K562 treated with DMSO at 1 percent for 48 hours (cell line): Measurements from ENCODE around the gene APOD. TPM values are rescaled to one million over a fixed set of nuclear protein-coding genes. Genes with fewer than 3 reads are reported as not detected.

Experiments used
- total RNA-seq: library from RNA; unstranded; fragments of 300-600 nt; gene quantifications from 2 replicates; pipeline ENCODE4 v1.2.3, GENCODE V29; 2022; ENCODE audit warnings: low replicate concordance; ENCODE audit errors: extremely low read depth

Gene APOD
- total RNA-seq, result not detected in 2 replicates

GRCh38 chr3:195583831-195584542 is at the start of gene APOD:
Gene APOD (minus strand): TSS chr3:195583940. CDS start chr3:195579461, 4,479 bp downstream.

DNA sequence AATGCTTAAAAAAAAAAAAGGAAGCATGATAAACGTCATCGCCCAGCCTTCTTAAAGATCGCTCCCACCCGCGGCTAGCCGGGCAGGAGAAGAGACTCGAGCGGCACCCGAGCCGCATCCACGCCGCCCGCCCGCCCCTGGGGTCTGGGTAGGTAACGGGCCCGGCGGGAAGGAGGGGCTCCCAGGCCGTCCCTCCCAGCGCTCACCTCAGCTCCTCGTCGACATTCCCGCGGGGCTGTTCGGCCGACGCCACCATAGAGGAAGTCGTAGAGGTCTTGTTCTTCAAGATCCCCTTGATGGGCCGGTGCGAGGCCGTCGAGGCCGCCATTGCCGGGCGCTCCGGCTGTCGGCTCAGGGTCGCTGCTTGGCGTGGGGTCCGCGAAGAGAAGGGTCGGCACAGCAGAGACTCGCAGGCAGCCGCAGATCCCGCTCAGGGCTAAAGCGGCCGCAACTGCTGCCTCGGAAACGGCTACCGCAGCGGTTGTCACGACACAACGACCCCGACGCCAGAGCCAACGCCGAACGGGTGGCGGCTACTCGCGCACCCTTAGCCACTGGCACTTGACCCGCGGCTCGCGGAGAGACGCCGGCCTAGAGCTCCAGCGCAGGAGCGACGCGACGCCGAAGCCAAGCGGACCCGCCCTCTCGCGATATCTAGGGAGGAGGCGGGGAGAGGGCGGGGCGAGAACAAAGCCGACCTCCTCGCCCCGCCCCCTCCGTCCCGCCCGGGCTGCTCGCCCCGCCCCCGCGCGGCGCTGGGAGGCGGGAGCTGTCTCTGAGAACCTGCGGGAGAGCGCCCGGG is 40.8 kb downstream of the APOD start, which contains the start of gene PPP1R2:
PPP1R2 (minus strand) TSS at position 628 of the 802 bp plus-strand sequence; CDS start at position 328, 300 bp downstream.

Other genes with a start within 250 kb of the APOD start
- not detected in 2 replicates for gene ACAP2, start 140.9 kb downstream of the APOD start, total RNA-seq
- gene PPP1R2, start 40.6 kb downstream of the APOD start, total RNA-seq, result not detected in 2 replicates
- not detected in 2 replicates for gene MUC20, start 137.0 kb upstream of the APOD start, total RNA-seq
- gene MUC4, start 228.0 kb upstream of the APOD start, total RNA-seq, result not detected in 2 replicates